Tibial artery (tissue), 4 donors: ENCODE data around the gene AHCYL2.
"Not testable (repeated sequence)": the region's sequence is repeated elsewhere in the genome, so short reads cannot be mapped to it uniquely, and the experiment has no call there.

Source experiments
- DNase-seq, 2 donors: peaks; one replicate each; pipeline ENCODE4 v3.0.0-alpha.2; 2019
- H3K27ac ChIP-seq, 2 donors: fragments of 200-600 bp; sonication (generic) in 1 of 2; 1 replicate in 1 of 2; 2 replicates in 1 of 2; pipeline ENCODE4 v1.5.1; 2018 to 2019; ENCODE audit warnings: mild to moderate bottlenecking in 1 of 2
- H3K27me3 ChIP-seq, 2 donors: fragments of 200-600 bp; sonication (generic) in 1 of 2; one replicate each; pipeline versions ENCODE4 v1.5.1 to v1.6.0; 2016 to 2019
- H3K36me3 ChIP-seq, 3 donors: fragments of 200-600 bp; sonication (generic) in 2 of 3; one replicate each; pipeline ENCODE4 v1.5.1; 2016 to 2019; ENCODE audit warnings: mild to moderate bottlenecking in 2 of 3
- H3K4me1 ChIP-seq, 4 donors: fragments of 200-600 bp; sonication (generic) in 2 of 4; 1 replicate in 3 of 4; 2 replicates in 1 of 4; pipeline ENCODE4 v1.5.1; 2016 to 2019
- H3K4me3 ChIP-seq, 2 donors: fragments of 200-600 bp; sonication (generic) in 1 of 2; 1 replicate in 1 of 2; 2 replicates in 1 of 2; pipeline ENCODE4 v1.5.1; 2018 to 2019; ENCODE audit warnings: mild to moderate bottlenecking in 2 of 2
- H3K9me3 ChIP-seq, 3 donors: fragments of 200-600 bp; sonication (generic) in 1 of 3; one replicate each; pipeline ENCODE4 v1.5.1; 2016 to 2019
- CTCF ChIP-seq, 2 experiments: fragments of 200-600 bp in 1 of 2; fragments of 450-650 bp in 1 of 2; IDR thresholded peaks; one replicate each; pipeline ENCODE4 v1.5.1; 2017 to 2019; ENCODE audit warnings: antibody characterized with exemption in 2 of 2, mild to moderate bottlenecking in 1 of 2, moderate library complexity in 1 of 2
- intact Hi-C: fragments of 100-400 bp; cut with DNase I; formaldehyde crosslinking; loops from one replicate; pipeline ENCODE4 v1.15.0; 2023; ENCODE audit warnings: low total_unique reads

Gene AHCYL2

GRCh38 chr7:129362496-129362895, 137.7 kb downstream of the AHCYL2 start:
- no peak overlapping the region for H3K27ac ChIP-seq
- no peak overlapping the region for H3K4me3 ChIP-seq
- H3K36me3 ChIP-seq: no peaks in the 10 kb centered on the region
- TF ChIP-seq CTCF (IDR thresholded peaks at IDR 0.05): no peak
- intact Hi-C loops: loop anchor here (10.0 kb wide), 2 partner anchors 282 to 462 kb away; no protein-coding TSS in a partner anchor
- H3K4me1 ChIP-seq: peaks cover 0 to 2% (median 0%) of the 10 kb centered on the region in 4 donors
- no peaks in the 10 kb centered on the region for H3K27me3 ChIP-seq
- no peak for DNase-seq
- H3K9me3 ChIP-seq: no peaks in the 10 kb centered on the region

GRCh38 chr7:129367349-129367699, 142.5 kb downstream of the AHCYL2 start:
- Histone ChIP-seq H3K27me3 (no peaks in the 10 kb centered on the region), H3K9me3 (no peaks in the 10 kb centered on the region), H3K4me1 (peaks cover 0 to 10% (median 3%) of the 10 kb centered on the region in 4 donors), H3K36me3 (no peaks in the 10 kb centered on the region), H3K4me3 (no peak overlapping the region), H3K27ac (no peak overlapping the region)
- no peak for DNase-seq
- no peak for TF ChIP-seq CTCF (IDR thresholded peaks at IDR 0.05)
- intact Hi-C loops: loop anchor here (2.0 to 10.0 kb wide), 3 partner anchors 107 to 457 kb away; no protein-coding TSS in a partner anchor

- H3K4me3 ChIP-seq: no peak overlapping the region
- intact Hi-C loops: loop anchor here (2.0 to 10.0 kb wide), 3 partner anchors 107 to 457 kb away; no protein-coding TSS in a partner anchor
- H3K36me3 ChIP-seq: no peaks in the 10 kb centered on the region
- H3K27me3 ChIP-seq: no peaks in the 10 kb centered on the region
- DNase-seq: peak; percentile 65 to 78
- peaks cover 0 to 10% (median 3%) of the 10 kb centered on the region in 4 donors for H3K4me1 ChIP-seq
- H3K9me3 ChIP-seq: no peaks in the 10 kb centered on the region
- peak; percentile 79 to 80 for TF ChIP-seq CTCF (IDR thresholded peaks at IDR 0.05)
- H3K27ac ChIP-seq: no peak overlapping the region
Measured at GRCh38 chr7:129367700-129368388, 143.0 kb downstream of the AHCYL2 start.

- H3K36me3 ChIP-seq: no peaks in the 10 kb centered on the region
- TF ChIP-seq CTCF (IDR thresholded peaks at IDR 0.05): no peak
- no peaks in the 10 kb centered on the region for H3K9me3 ChIP-seq
- no peaks in the 10 kb centered on the region for H3K27me3 ChIP-seq
- H3K27ac ChIP-seq: no peak overlapping the region
- peaks cover 0 to 10% (median 3%) of the 10 kb centered on the region in 4 donors for H3K4me1 ChIP-seq
- DNase-seq: no peak
- intact Hi-C loops: loop anchor here (10.0 kb wide), 2 partner anchors 276 to 456 kb away; no protein-coding TSS in a partner anchor
- no peak overlapping the region for H3K4me3 ChIP-seq
Measured at GRCh38 chr7:129368389-129368986, 143.7 kb downstream of the AHCYL2 start.

GRCh38 chr7:129369447-129369846, 144.6 kb downstream of the AHCYL2 start:
- H3K36me3 ChIP-seq, H3K27ac ChIP-seq, DNase-seq, H3K9me3 ChIP-seq, H3K4me3 ChIP-seq, H3K27me3 ChIP-seq: not testable (repeated sequence)
- intact Hi-C loops: loop anchor here (10.0 kb wide), 2 partner anchors 275 to 455 kb away; no protein-coding TSS in a partner anchor
- peaks cover 0 to 10% (median 3%) of the 10 kb centered on the region in 4 donors for H3K4me1 ChIP-seq

- Histone ChIP-seq H3K27me3 (no peaks in the 10 kb centered on the region), H3K4me1 (peaks cover 0 to 10% (median 3%) of the 10 kb centered on the region in 4 donors), H3K27ac (no peak overlapping the region), H3K4me3 (no peak overlapping the region), H3K9me3 (no peaks in the 10 kb centered on the region), H3K36me3 (no peaks in the 10 kb centered on the region)
- no peak for TF ChIP-seq CTCF (IDR thresholded peaks at IDR 0.05)
- intact Hi-C loops: no loop called here
- no peak for DNase-seq
Measured at GRCh38 chr7:129370812-129371211, 146.0 kb downstream of the AHCYL2 start.
